ENCODE measurements around the gene MAGI2. TPM values are rescaled to one million over a fixed set of nuclear protein-coding genes. Genes with fewer than 3 reads are reported as not detected.
"Not testable (repeated sequence)": the region's sequence is repeated elsewhere in the genome, so short reads cannot be mapped to it uniquely, and the experiment has no call there.

The MAGI2 gene
- polyA plus RNA-seq, 3 donors from 2014 or later: not detected

DNA sequence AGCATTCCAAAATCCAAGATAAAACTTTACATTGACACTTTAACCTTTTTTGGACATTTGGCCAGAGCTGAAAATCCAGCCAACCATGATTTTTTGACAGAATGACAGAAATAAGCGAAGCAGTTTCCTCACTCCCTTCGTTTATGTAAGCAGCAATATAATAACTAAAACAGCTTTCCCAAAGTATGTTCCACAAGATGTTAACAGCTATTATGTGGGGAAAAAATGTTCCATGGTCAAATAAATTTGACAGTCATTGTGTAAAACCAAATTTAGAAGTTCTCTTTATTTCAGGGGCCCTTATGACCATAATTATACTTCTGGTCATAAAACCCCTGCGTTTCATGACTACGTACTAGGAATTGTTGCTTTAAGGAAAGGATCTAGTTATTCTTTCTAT lies 416.5 kb downstream of the MAGI2 start:
- Mint-ChIP-seq H3K27me3 (ENCODE audit: low read depth in 3 of 3) (peaks cover 0 to 2% (median 0%) of the 10 kb centered on the region in 3 donors), H3K27ac (no peak overlapping the region), H3K9me3 (peaks cover 5 to 41% (median 15%) of the 10 kb centered on the region in 6 donors), H3K36me3 (no peaks in the 10 kb centered on the region), H3K4me3 (no peak overlapping the region), H3K4me1 (no peaks in the 10 kb centered on the region)
- no peak for DNase-seq

DNA sequence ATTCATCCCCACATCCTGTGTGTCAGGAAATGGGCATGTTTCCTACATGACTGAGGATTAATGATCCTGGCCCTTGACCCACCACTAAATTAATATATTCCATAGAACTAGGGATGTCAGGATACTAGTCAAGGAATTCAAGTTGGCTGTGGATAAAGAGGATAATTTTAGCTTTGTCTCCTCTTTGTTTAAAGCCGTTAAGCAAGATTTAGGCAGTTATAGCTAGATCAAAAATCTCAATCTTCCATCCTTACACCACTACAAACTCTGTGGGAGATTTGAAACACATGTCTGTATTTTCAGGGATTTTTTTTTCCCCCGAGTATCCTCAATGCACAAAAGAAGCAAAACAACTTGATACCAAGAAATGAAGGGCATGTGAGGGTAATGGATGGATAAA lies 417.1 kb downstream of the MAGI2 start:
- Mint-ChIP-seq H3K9me3 (peaks cover 5 to 41% (median 13%) of the 10 kb centered on the region in 6 donors), H3K36me3 (no peaks in the 10 kb centered on the region)

DNA sequence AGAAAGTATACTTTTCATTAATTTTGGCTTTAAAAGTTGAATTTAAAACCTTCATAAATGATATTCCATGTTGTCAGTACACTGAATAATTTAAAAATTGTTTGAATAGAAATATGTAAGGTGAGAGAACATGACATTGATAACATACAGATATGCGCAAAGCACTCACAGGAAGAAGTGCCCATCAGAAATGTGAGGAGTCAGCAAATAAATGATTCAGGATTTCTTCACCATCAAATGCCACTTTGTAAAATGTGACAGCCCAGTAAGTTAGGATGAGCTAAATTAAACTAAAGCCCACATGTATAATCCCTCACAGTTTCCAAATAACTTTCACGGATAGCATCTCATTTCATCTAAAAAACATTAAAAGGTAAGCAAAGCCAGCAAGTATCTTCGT lies 417.6 kb downstream of the MAGI2 start:
- no peak overlapping the region for H3K27ac Mint-ChIP-seq
- H3K4me1 Mint-ChIP-seq: no peaks in the 10 kb centered on the region
- peaks cover 5 to 41% (median 15%) of the 10 kb centered on the region in 6 donors for H3K9me3 Mint-ChIP-seq
- no peaks in the 10 kb centered on the region for H3K36me3 Mint-ChIP-seq
- peaks cover 0 to 2% (median 0%) of the 10 kb centered on the region in 3 donors for H3K27me3 Mint-ChIP-seq (ENCODE audit: low read depth in 3 of 3)
- DNase-seq: no peak
- no peak overlapping the region for H3K4me3 Mint-ChIP-seq

More for the DNA sequence above, 417.1 kb downstream of the MAGI2 start:
- no peak for DNase-seq
- Mint-ChIP-seq H3K4me3 (no peak overlapping the region), H3K4me1 (no peaks in the 10 kb centered on the region), H3K27me3 (ENCODE audit: low read depth in 3 of 3) (peaks cover 0 to 2% (median 0%) of the 10 kb centered on the region in 3 donors), H3K27ac (no peak overlapping the region)

DNA sequence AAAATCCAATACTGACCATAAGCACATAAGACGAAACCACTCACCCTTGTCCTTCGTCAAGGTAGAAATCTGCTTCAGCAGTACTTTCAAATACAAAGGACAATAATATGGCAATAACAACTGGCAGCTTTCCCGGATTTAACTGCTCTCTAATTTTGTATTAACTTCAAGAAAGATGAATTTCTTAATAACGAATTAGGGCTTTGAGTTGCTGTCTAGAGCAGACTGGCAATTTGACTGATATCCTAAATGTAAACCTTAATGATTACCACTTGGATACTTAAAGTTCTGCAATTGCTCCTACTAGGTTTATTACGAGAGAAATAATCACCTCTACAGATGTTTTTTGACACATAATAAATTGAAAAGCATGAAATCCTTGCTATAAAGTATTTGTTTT lies 418.7 kb downstream of the MAGI2 start:
- Mint-ChIP-seq H3K36me3 (no peaks in the 10 kb centered on the region), H3K4me1 (no peaks in the 10 kb centered on the region), H3K9me3 (peaks cover 3 to 40% (median 16%) of the 10 kb centered on the region in 6 donors), H3K27ac (no peak overlapping the region), H3K4me3 (no peak overlapping the region), H3K27me3 (ENCODE audit: low read depth in 3 of 3) (peaks cover 0 to 2% (median 0%) of the 10 kb centered on the region in 3 donors)
- no peak for DNase-seq

DNA sequence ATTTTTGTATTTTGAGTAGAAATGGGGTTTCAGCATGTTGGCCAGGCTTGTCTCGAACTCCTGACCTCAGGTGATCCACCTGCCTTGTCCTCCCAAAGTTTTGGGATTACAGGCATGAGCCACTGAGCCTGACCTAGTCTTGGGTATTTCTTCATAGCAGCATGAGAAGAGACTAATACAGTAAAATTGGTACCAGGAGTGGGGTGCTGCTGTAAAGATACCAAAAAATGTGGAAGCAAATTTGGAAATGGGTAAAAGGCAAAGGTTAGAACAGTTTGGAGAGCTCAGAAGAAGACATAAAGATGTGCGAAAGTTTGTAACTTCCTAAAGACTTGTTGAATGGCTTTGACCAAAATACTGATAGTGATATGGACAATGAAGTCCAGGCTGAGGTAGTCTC lies 433.8 kb downstream of the MAGI2 start:
- H3K9me3 Mint-ChIP-seq: peaks cover 31 to 72% (median 45%) of the 10 kb centered on the region in 6 donors
- H3K4me1 Mint-ChIP-seq; H3K4me3 Mint-ChIP-seq; H3K27ac Mint-ChIP-seq; H3K36me3 Mint-ChIP-seq; DNase-seq; H3K27me3 Mint-ChIP-seq (ENCODE audit: low read depth in 3 of 3): not testable (repeated sequence)

DNA sequence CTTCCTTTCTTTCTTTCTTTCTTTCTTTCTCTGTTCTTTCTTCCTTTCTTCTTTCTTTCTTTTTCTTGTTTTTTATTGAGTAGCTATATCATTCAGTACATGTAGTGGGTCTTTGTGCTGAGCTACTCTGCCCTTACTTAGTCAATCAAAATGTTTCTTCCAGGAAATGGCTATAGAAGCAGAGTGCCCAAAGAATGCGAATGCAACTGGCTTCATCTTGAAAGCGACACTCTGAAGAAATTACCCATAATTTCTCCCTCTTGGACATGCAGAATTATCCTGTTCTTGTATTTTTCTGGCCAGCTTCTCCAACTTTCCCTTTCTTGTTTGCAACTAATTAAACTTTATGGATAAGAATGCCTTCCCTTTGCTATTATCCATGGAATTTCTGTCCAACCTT lies 441.5 kb downstream of the MAGI2 start:
- peaks cover 3 to 36% (median 10%) of the 10 kb centered on the region in 6 donors for H3K9me3 Mint-ChIP-seq
- H3K27me3 Mint-ChIP-seq (ENCODE audit: low read depth in 3 of 3): peaks cover 0 to 2% (median 0%) of the 10 kb centered on the region in 3 donors
- H3K4me1 Mint-ChIP-seq: no peaks in the 10 kb centered on the region
- H3K36me3 Mint-ChIP-seq: peaks cover 0 to 3% (median 0%) of the 10 kb centered on the region in 3 donors
- no peak overlapping the region for H3K27ac Mint-ChIP-seq
- no peak for DNase-seq
- no peak overlapping the region for H3K4me3 Mint-ChIP-seq

DNA sequence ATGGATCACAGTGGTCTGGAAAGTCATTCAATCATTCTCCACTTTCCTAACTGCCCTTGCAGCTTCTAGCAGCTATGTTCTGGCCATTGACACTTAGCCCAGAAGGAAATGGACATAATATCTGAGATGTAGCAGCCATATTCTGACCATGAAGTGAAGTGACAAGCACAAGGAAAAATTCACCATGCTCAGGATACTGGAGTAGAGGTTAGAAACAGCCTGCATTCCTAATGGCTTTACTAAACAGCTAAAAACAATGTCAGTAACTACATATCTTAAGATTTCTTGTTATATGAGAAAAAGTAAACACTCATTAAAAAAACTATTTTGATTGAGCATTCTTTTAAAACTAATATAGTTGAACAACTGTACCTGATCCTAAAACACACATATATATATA lies 443.8 kb downstream of the MAGI2 start:
- Mint-ChIP-seq H3K27me3 (ENCODE audit: low read depth in 3 of 3) (no peaks in the 10 kb centered on the region), H3K27ac (no peak overlapping the region), H3K4me3 (no peak overlapping the region), H3K36me3 (peaks cover 0 to 3% (median 0%) of the 10 kb centered on the region in 3 donors), H3K9me3 (peaks cover 3 to 31% (median 8%) of the 10 kb centered on the region in 6 donors), H3K4me1 (no peaks in the 10 kb centered on the region)
- no peak for DNase-seq

DNA sequence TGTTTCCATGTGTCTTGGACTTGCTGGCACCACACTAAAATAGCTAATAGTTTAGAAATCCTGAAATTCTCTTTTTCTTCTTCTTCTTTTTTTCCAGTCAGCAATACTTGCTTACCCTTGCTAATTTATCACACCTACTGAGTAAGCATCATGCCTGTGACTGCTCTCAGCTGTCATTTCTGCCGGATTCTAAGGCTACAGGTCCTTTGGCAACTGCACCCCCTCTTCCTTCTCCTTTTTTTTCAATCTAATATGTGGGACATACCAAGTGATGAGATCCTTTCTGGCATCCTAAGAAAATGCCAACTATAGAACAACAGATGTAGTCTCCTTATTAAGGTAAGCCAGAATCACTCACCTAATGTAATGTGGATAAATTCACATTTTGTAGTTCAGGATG lies 444.7 kb downstream of the MAGI2 start:
- Mint-ChIP-seq H3K4me3 (no peak overlapping the region), H3K36me3 (peaks cover 0 to 3% (median 0%) of the 10 kb centered on the region in 3 donors), H3K9me3 (peaks cover 7 to 37% (median 12%) of the 10 kb centered on the region in 6 donors), H3K27ac (no peak overlapping the region), H3K4me1 (no peaks in the 10 kb centered on the region), H3K27me3 (ENCODE audit: low read depth in 3 of 3) (no peaks in the 10 kb centered on the region)
- no peak for DNase-seq

DNA sequence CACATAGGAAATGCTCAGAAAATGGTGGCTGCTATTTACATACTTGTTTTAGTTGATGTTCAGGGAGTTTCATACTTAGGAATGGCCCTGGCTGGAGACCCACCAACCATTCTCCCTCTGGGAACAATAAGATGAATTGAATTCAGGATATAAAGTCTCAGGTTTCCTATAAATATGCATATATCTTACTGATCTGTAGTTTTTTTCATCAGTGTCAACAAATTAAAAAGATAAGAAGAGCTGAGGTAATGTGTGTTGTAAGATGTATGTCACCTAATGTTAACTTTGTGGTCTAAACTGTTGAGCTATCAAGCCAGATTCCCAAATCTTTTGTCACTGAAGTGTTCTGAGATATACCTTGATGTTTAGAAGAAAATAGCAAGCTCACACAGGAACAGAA lies 457.5 kb downstream of the MAGI2 start:
- Mint-ChIP-seq H3K4me1 (no peaks in the 10 kb centered on the region), H3K36me3 (no peaks in the 10 kb centered on the region), H3K4me3 (no peak overlapping the region)

DNA sequence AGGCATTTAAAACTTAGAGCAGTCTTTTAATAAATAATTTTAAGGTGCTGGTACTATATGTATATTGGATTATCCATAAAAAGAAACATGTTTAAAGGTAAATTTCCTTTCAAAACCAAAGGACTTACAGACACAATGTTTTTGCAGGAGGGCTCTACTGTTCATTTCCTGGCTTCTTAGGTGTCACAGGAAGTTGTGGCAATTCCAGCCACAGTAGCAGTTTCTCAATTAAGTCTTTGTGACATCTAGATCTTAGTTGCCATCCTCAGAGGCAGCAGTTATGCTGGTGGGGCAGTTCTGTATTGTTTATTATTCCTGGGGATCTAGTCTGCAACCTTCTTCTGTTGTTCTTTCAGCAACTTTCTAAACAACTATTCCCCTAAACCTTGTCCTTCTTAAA lies 460.1 kb downstream of the MAGI2 start:
- Mint-ChIP-seq H3K27ac (no peak overlapping the region), H3K4me3 (no peak overlapping the region), H3K27me3 (ENCODE audit: low read depth in 3 of 3) (no peaks in the 10 kb centered on the region), H3K9me3 (peaks cover 0 to 37% (median 26%) of the 10 kb centered on the region in 6 donors), H3K4me1 (no peaks in the 10 kb centered on the region), H3K36me3 (no peaks in the 10 kb centered on the region)
- no peak for DNase-seq

More for the DNA sequence above, 457.5 kb downstream of the MAGI2 start:
- DNase-seq: no peak
- Mint-ChIP-seq H3K27ac (no peak overlapping the region), H3K9me3 (peaks cover 2 to 25% (median 16%) of the 10 kb centered on the region in 6 donors), H3K27me3 (ENCODE audit: low read depth in 3 of 3) (no peaks in the 10 kb centered on the region)

DNA sequence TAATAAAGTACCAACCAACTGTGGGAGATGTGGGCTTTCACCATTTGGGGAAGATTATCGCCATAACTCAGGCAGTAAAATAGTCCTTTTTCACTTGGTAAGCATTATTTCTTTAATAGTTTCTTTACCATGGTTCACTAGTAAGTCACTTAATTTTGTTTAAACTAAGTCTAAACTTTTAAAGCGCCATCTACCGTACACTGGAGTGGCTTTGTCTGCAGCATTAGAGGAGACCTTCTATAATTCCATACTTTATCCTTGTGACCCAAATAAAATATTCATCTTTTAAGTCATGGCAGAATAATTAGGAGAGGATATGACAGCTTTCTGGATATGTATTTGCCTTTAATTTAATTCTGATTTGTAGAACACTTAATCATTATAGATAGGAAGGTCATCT lies 468.0 kb downstream of the MAGI2 start:
- Mint-ChIP-seq H3K36me3 (no peaks in the 10 kb centered on the region), H3K27me3 (ENCODE audit: low read depth in 3 of 3) (no peaks in the 10 kb centered on the region), H3K4me3 (no peak overlapping the region), H3K4me1 (no peaks in the 10 kb centered on the region), H3K27ac (no peak overlapping the region), H3K9me3 (peaks cover 9 to 48% (median 17%) of the 10 kb centered on the region in 6 donors)
- no peak for DNase-seq

DNA sequence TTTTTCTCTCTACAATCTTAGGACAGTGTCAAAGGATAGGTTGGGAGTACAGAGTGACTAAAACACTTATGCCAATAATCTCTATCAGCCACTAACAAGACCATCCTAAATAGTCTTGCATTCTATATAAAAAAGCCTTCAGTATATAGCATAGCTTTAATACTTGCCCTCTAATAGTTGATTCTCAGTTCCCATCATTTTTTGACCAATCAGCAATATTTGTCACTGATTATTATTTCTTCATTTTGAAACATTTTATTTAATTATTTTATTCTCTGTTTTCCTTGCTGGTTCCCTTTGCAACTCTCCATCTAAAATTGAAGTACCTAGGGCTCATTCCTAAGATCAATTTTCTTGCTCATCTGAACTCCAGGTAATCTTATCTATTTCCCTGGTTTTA lies 470.0 kb downstream of the MAGI2 start:
- no peak for DNase-seq
- Mint-ChIP-seq H3K4me3 (no peak overlapping the region), H3K4me1 (no peaks in the 10 kb centered on the region), H3K27me3 (ENCODE audit: low read depth in 3 of 3) (no peaks in the 10 kb centered on the region), H3K36me3 (no peaks in the 10 kb centered on the region), H3K27ac (no peak overlapping the region), H3K9me3 (peaks cover 3 to 42% (median 15%) of the 10 kb centered on the region in 6 donors)

DNA sequence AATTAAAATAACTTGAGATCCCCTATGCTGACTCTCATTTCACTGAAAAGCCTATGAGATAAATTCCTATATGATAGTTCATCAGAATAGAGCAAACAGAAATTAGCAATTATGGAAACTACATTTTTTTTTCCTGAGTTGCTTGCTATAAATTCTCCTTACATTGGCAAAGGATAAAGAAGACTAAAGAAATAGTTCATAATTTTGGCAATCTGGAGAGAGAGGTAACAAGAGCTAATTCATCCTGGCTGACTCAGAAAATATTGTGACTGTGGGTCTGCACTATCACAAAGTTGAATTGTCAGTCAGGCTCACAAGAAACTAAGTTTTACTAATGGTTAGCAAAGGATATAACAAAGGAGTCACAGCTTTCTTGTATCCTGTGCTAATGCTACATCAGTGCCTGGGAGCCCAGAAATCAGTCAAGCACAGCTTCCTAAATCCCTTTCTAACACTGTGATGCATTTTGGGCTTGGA lies 483.0 kb downstream of the MAGI2 start:
- no peak overlapping the region for H3K27ac Mint-ChIP-seq
- H3K27me3 Mint-ChIP-seq (ENCODE audit: low read depth in 3 of 3): no peaks in the 10 kb centered on the region
- no peak overlapping the region for H3K4me3 Mint-ChIP-seq
- no peaks in the 10 kb centered on the region for H3K4me1 Mint-ChIP-seq
- peaks cover 5 to 53% (median 13%) of the 10 kb centered on the region in 6 donors for H3K9me3 Mint-ChIP-seq
- no peak for DNase-seq
- H3K36me3 Mint-ChIP-seq: no peaks in the 10 kb centered on the region

DNA sequence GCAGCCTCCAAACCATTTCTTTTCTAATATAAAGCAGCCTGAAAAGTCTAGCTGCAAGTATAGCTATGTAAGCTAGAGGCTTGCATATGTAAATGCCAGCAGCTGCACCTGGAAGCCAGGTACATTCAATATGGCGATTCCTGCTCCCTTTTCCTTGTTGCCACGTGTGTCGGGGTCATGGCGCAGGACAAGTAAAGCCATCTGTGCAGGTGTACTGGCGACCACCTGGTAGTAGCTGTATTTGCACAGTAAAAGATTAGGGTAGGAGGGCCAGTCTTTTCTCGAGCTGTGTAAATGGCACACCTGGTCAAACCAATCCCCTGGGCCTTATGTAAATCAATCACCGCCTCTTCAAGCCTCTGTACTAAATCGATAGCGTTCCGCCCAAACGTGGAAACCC lies 484.5 kb downstream of the MAGI2 start:
- no peaks in the 10 kb centered on the region for H3K4me1 Mint-ChIP-seq
- no peak for DNase-seq

DNA sequence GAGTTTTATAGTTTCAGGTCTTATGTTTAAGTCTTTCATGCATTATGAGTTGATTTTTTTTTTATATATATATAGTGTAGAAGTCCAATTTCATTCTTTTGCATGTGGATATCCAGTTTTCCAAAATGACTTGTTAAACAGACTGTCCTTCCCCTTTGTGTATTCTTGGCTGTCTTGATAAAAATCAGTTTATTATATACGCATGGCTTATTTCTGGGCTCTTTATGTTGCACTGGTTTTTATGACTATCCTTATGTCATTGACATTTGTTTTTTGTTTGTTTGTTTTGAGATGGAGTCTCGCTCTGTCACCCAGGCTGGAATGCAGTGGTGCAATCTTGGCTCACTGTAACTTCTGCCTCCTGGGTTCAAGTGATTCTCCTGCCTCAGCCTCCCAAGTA lies 485.9 kb downstream of the MAGI2 start:
- not testable (repeated sequence) for DNase-seq; H3K27me3 Mint-ChIP-seq (ENCODE audit: low read depth in 3 of 3); H3K36me3 Mint-ChIP-seq; H3K4me3 Mint-ChIP-seq; H3K4me1 Mint-ChIP-seq; H3K27ac Mint-ChIP-seq
- H3K9me3 Mint-ChIP-seq: peaks cover 4 to 28% (median 13%) of the 10 kb centered on the region in 6 donors

More for the DNA sequence above, 484.5 kb downstream of the MAGI2 start:
- Mint-ChIP-seq H3K4me3 (no peak overlapping the region), H3K9me3 (peaks cover 4 to 38% (median 10%) of the 10 kb centered on the region in 6 donors), H3K27ac (no peak overlapping the region), H3K27me3 (ENCODE audit: low read depth in 3 of 3) (no peaks in the 10 kb centered on the region), H3K36me3 (no peaks in the 10 kb centered on the region)

Data from immature natural killer cell (primary cell).